Heart right ventricle (tissue), 16 donors: ENCODE results near the gene CCDC138. TPM values are rescaled to one million over a fixed set of nuclear protein-coding genes. Genes with fewer than 3 reads are reported as not detected.

Experiments used
- ATAC-seq, 8 donors: fragments of 200-7000 bp; cut with Tn5 transposase; one replicate each; pipeline ENCODE4 v1.9.1; 2020; ENCODE audit warnings: mild to moderate bottlenecking in 8 of 8, moderate library complexity in 8 of 8, moderate number of reproducible peaks in 1 of 8
- DNase-seq, 2 donors: peaks; one replicate each; pipeline ENCODE4 v3.0.0-alpha.2; 2020
- H3K27ac ChIP-seq, 10 donors: fragments of 200-600 bp; sonication (generic) in 2 of 10; one replicate each; pipeline versions ENCODE4 v1.5.0 to v1.8.0; 2020 to 2022; ENCODE audit warnings: mild to moderate bottlenecking in 3 of 10
- H3K27me3 ChIP-seq, 7 donors: fragments of 200-600 bp; one replicate each; pipeline ENCODE4 v1.8.0; 2021 to 2022; ENCODE audit warnings: mild to moderate bottlenecking in 2 of 7
- H3K36me3 ChIP-seq, 9 donors: fragments of 200-600 bp; sonication (generic) in 1 of 9; one replicate each; pipeline versions ENCODE4 v1.5.0 to v1.8.0; 2020 to 2022; ENCODE audit warnings: mild to moderate bottlenecking in 2 of 9
- H3K4me1 ChIP-seq, 9 donors: fragments of 200-600 bp; sonication (generic) in 1 of 9; one replicate each; pipeline versions ENCODE4 v1.5.0 to v1.8.0; 2020 to 2022; ENCODE audit warnings: mild to moderate bottlenecking in 4 of 9
- H3K4me3 ChIP-seq, 10 donors: fragments of 200-600 bp; sonication (generic) in 2 of 10; one replicate each; pipeline versions ENCODE4 v1.5.0 to v1.8.0; 2020 to 2022; ENCODE audit warnings: mild to moderate bottlenecking in 7 of 10, moderate library complexity in 2 of 10
- H3K9me3 ChIP-seq, 11 donors: fragments of 200-600 bp in 10 of 11; sonication (generic) in 2 of 11; one replicate each; pipeline versions ENCODE4 v1.5.0 to v1.8.0; 2013 to 2022; ENCODE audit warnings: mild to moderate bottlenecking in 2 of 11, control low read depth in 1 of 11, moderate library complexity in 1 of 11
- WGBS, 2 donors: extraction: QIAGEN DNeasy Blood & Tissue Kit; methylation state at CpG; one replicate each; pipeline ENCODE4 v1.1.7; 2013; ENCODE audit warnings: inconsistent platforms in 1 of 2; 5-methylcytosine and 5-hydroxymethylcytosine counted together
- intact Hi-C, 10 donors: fragments of 100-400 bp; cut with DNase I; formaldehyde crosslinking; loops; one replicate each; pipeline versions ENCODE4 v1.11.1 to v1.14.2; 2022
- polyA plus RNA-seq, 2 donors: library from polyadenylated mRNA; stranded (reverse); fragments of 200-250 nt; gene quantifications; one replicate each; pipeline ENCODE4 v1.2.3, GENCODE V29; 2013
- total RNA-seq, 10 donors: library from RNA; stranded (reverse); fragmentation: NEBNext Ultra II Directional in 3 of 10; extraction: Animal tissue kit (Norgen Biotek cat#: 25700) in 3 of 10; gene quantifications; one replicate each; pipeline versions ENCODE4 v1.2.1 to v1.2.4, GENCODE V29; 2021 to 2023
- TF ChIP-seq, protein P1 (sequence below), 9 donors: fragments of 200-600 bp; sonication (generic) in 2 of 9; IDR thresholded peaks; one replicate each; pipeline versions ENCODE4 v1.5.0 to v1.8.0; 2021 to 2022; ENCODE audit warnings: antibody characterized with exemption in 9 of 9, mild to moderate bottlenecking in 5 of 9, moderate library complexity in 1 of 9
- donor health status: Arrhythmogenic right ventricular cardiomyopathy.
- donor health status: ischemic (EF 13 %, LVEDD 7.1; RV severe dilation, severe dysfunction).
- donor health status: healthy with polysubstance abuse.
- donor health status: DM: no; HTN: yes; CAD: no.
- donor health status: DM: no; HTN: no; CAD: no.
- donor health status: ischemic (EF 25% LVEDD 6.9; RV normal size, moderate dysfunction).
- donor health status: ischemic (EF 25% LVEDD 5.7; RV mildly dilated, moderate dysfunction).
- donor health status: healthy.
- donor health status: DM: yes; HTN: yes; CAD: no.
- donor health status: Ischemic cardiomyopathy.
- donor health status: ischemic (EF 35%, LVEDD 5.7; RV mildly dilated, moderate dysfunction).
- donor health status: nonischemic (EF 11% LVEDD 7.7; RV severe dilation, severe dysfunction).
- donor health status: DM: yes; HTN: yes; CAD: no.
- donor health status: PGD.
- donor health status: ischemic (EF 29% LVEDD 5.4; RV normal size, mild dysfunction).
- donor health status: nonischemic (EF 23%, LVEDD 6.1; RV moderate dilation, normal function).

The CCDC138 gene
- total and polyA plus RNA-seq, 12 donors = 0.44 to 1.8 (median 0.99) TPM

DNA sequence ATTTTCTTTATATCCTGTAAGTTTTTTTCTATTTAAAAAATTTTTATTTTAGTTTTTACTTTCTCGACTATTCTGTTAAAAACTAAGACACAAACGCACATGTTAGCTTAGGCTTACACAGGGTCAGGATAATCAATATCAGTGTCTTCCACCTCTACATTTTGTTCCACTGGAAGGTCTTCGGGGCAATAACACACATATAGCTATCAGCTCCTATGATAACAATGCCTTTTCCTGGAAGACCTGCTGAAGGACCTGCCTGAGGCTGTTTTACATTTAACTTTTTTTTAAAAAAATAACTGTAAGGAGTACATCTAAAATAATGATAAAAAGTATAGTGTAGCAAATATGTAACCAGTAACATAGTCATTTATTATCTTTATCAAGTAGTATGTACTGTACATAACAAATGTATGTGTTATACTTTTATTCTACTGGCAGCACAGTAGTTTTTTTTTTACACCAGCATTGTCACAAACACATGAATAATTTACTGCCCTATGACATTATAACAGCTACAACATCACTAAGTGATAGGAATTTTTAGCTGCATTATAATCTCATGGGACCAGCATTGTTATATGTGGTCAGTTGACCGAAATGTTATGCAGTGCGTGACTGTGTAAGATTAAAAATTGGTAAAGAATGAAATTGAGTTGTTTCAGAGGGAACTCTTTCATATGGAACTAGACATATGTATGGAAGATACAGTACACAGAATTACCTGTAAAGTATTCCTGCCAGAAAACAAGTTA lies 37.9 kb downstream of the CCDC138 start:
- peaks cover 0 to 13% (median 6%) of the 10 kb centered on the region in 11 donors for H3K9me3 ChIP-seq
- no peak for DNase-seq
- H3K27me3 ChIP-seq = no peaks in the 10 kb centered on the region
- H3K36me3 ChIP-seq = peaks cover 0 to 12% (median 0%) of the 10 kb centered on the region in 9 donors
- WGBS, 2 donors = 87 to 91% methylated on average over 5 of the region's 5 CpGs
- no peak overlapping the region for H3K27ac ChIP-seq
- no peak overlapping the region for H3K4me3 ChIP-seq
- H3K4me1 ChIP-seq = no peaks in the 10 kb centered on the region
- TF ChIP-seq, protein P1, sequence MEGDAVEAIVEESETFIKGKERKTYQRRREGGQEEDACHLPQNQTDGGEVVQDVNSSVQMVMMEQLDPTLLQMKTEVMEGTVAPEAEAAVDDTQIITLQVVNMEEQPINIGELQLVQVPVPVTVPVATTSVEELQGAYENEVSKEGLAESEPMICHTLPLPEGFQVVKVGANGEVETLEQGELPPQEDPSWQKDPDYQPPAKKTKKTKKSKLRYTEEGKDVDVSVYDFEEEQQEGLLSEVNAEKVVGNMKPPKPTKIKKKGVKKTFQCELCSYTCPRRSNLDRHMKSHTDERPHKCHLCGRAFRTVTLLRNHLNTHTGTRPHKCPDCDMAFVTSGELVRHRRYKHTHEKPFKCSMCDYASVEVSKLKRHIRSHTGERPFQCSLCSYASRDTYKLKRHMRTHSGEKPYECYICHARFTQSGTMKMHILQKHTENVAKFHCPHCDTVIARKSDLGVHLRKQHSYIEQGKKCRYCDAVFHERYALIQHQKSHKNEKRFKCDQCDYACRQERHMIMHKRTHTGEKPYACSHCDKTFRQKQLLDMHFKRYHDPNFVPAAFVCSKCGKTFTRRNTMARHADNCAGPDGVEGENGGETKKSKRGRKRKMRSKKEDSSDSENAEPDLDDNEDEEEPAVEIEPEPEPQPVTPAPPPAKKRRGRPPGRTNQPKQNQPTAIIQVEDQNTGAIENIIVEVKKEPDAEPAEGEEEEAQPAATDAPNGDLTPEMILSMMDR (IDR thresholded peaks at IDR 0.05) = no peak
- intact Hi-C loops = no loop called here
- no peak for ATAC-seq

DNA sequence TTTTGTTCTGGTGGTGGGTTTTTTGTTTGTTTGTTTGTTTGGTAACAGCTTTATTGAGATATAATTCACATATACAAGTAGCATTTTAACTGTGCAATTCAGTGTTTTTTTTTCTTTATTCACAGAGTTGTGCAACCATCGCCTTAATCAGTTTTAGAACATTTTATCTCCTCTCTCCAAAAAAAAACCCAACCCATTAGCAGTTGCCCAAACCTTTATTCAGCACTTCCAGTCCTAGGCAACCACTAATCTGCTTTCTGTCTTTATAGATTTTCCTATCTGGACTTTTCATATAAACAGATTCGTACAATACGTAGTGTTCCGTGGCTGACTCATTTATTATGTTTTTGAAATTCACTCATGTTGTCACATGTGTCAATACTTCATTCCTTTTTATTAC lies 38.7 kb downstream of the CCDC138 start:
- H3K4me3 ChIP-seq = no peak overlapping the region
- H3K9me3 ChIP-seq = peaks cover 0 to 6% (median 2%) of the 10 kb centered on the region in 11 donors
- no peaks in the 10 kb centered on the region for H3K4me1 ChIP-seq
- intact Hi-C loops = no loop called here
- ATAC-seq (peak in 1 of 8 donors; percentile 46), DNase-seq (no peak)
- H3K27ac ChIP-seq = no peak overlapping the region
- H3K27me3 ChIP-seq = no peaks in the 10 kb centered on the region
- TF ChIP-seq, protein P1 (IDR thresholded peaks at IDR 0.05) = no peak
- 67 to 78% methylated on average over 4 of the region's 4 CpGs for WGBS, 2 donors
- H3K36me3 ChIP-seq = peaks cover 0 to 4% (median 0%) of the 10 kb centered on the region in 9 donors

GRCh38 chr2:108825736-108826135 lies 39.2 kb downstream of the CCDC138 start:
- Histone ChIP-seq H3K36me3 (no peaks in the 10 kb centered on the region), H3K4me3 (no peak overlapping the region), H3K27ac (no peak overlapping the region), H3K4me1 (no peaks in the 10 kb centered on the region), H3K27me3 (no peaks in the 10 kb centered on the region), H3K9me3 (peaks cover 0 to under 1% (median 0%) of the 10 kb centered on the region in 11 donors)
- intact Hi-C loops = no loop called here
- 92 to 94% methylated on average over 3 of the region's 3 CpGs for WGBS, 2 donors
- TF ChIP-seq, protein P1 (IDR thresholded peaks at IDR 0.05) = no peak
- DNase-seq = no peak
- ATAC-seq = no peak

DNA sequence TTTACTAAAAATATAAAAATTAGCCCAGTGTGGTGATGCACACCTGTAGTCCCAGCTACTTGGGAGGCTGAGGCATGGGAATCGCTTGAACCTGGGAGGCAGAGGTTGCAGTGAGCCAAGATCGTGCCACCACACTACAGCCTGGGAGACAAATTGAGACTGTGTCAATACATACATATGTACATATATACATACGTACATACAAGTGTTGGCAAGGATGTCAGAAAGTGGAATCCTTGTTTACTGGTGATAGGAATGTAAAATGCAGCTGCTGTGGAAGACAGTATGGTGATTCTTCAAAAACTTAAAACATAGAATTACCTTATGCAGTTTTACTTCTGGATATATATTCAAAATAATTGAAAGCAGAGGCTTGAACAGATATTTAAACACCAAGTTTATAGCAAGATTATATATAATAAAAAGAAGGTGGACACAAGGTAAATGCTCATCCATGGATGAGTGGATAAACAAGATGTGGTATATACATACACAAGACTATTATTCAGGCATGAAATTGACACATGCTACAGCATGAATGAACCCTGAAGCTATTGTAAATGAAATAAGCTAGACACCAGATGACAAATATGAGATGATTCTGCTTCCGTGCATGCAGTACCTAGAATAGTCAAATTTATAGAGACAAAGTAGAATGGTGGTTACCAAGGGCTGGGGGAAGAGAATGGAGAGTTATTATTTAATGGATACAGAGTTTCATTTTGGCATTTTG lies 43.2 kb downstream of the CCDC138 start:
- TF ChIP-seq, protein P1 (IDR thresholded peaks at IDR 0.05) = no peak

More for the DNA sequence above, 43.2 kb downstream of the CCDC138 start:
- H3K27ac ChIP-seq = no peak overlapping the region
- intact Hi-C loops = no loop called here
- DNase-seq = no peak
- H3K27me3 ChIP-seq = no peaks in the 10 kb centered on the region
- ATAC-seq = no peak
- no peaks in the 10 kb centered on the region for H3K4me1 ChIP-seq
- 92 to 97% methylated on average over 4 of the region's 4 CpGs for WGBS, 2 donors
- no peak overlapping the region for H3K4me3 ChIP-seq
- H3K9me3 ChIP-seq = no peaks in the 10 kb centered on the region
- no peaks in the 10 kb centered on the region for H3K36me3 ChIP-seq
